T47D (cell line): ENCODE results near the gene ROBO3.

ENCODE experiments used
- DNase-seq, 2 experiments: peaks; one replicate each; pipeline versions ENCODE4 v3.0.0 to v3.0.0-alpha.2; 2011 to 2012; ENCODE audit warnings: low read depth in 1 of 2, low spot score in 1 of 2
- JUND ChIP-seq: IDR thresholded peaks from 2 replicates; pipeline ENCODE4 v1.6.1; 2012; ENCODE audit warnings: low read depth
- in situ Hi-C: cut with HindIII; loops from 2 replicates; pipeline ENCODE4 v1.10.0; 2016; ENCODE audit warnings: low sequenced_read_pairs, low pct_unique_long_range_greater_than_20kb

Gene ROBO3

DNA sequence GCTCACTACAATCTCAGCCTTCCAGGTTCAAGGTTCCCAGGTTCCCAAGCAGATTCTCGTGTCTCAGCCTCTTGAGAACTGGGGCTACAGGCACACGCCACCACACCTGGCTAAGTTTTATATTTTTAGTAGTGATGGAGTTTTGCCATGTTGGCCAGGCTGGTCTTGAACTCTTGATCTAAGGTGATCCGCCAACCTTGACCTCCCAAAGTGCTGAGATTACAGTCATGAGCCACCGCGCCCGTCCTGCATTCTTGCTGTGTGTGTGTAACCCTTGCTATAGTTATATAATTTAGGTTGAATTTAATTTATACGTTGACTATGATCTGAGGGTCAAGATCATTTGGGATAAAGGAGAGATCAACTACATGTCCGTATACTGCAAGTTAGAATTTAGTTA lies 29.3 kb upstream of the ROBO3 start:
- TF ChIP-seq JUND, result no peak
- in situ Hi-C loops, result loop anchor here (10.0 kb wide), 1 partner anchor 171 kb away; no protein-coding TSS in a partner anchor
- DNase-seq, result no peak

DNA sequence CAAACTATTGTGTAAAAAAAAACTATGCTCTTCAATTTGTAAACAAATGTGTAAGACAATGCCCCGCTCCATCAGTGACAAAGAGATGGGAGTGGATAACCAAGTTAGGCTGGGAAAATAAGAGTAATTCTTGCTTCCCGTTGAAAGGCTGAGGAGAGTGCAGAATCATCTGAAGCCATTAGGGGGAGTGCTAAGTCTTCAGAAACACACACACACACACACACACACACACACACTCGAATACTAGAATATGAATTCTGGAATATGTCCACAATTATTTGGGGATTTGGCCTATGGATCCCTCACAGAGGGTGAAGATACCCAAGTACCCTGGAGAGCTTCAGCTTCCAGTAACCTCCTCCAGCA lies 27.8 kb upstream of the ROBO3 start:
- peak; percentile 79 to 91 for DNase-seq
- no peak for TF ChIP-seq JUND
- in situ Hi-C loops, result loop anchor here (10.0 kb wide), 1 partner anchor 173 kb away; no protein-coding TSS in a partner anchor

DNA sequence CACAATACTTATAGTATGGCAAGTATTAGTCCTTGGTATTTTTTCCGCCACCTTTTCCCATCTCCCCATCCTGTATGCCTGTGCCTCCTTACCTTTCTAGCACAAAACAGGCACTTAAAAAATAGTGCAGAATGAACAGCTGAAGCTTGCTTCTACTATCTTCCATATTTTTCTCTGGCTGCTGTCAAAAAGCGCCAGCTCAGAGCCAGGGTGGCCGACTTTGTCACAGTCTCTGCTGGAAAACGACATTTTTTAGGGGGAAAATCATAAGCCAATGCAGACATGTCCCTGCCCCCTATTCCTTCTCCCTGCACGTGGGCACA lies 26.5 kb upstream of the ROBO3 start:
- TF ChIP-seq JUND, result no peak
- DNase-seq, result no peak
- in situ Hi-C loops, result loop anchor here (10.0 kb wide), 1 partner anchor 174 kb away; no protein-coding TSS in a partner anchor

DNA sequence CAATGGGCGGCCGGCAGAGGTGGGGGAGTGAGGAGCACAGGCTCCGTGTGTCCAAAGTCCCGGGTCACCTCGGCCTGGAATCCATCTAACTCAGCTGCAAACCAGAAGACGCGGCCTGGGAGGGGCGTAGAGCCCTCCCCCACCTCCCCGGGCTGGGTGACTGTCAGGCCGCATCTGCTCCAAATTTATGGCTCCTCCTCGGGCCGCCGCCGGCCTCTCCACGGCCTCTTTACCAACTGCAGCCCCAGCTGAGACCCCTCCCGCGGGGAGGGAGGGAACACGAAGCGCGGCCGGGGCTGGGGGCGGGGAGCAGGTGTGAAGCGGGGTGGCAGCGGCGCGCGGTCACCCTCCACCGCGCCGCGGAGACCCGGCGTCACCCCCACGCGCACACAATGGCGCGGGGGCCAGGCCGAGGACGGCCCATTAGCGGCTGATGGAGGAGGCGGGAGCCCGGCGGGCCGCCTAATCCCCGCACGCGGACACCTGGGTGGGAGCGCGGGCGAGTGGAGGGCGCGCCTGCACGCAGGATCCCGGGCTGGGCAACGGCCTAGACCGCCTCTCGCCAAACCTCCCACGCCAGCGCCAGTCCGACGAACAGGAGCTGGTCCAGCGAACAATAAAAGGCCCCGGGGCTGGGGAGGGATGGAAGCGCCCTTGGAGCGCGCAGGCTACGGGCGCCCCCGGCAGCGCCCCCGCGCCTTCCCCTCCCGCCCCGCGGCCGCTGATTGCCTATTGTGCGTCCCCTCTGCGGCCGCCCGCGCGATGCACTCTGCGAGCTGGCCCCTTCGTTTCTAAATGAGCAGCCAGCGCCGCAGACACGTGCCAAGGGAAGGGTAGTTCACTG lies 25.9 kb upstream of the ROBO3 start:
- DNase-seq, result no peak
- TF ChIP-seq JUND, result no peak
- in situ Hi-C loops, result loop anchor here (10.0 kb wide), 1 partner anchor 175 kb away; no protein-coding TSS in a partner anchor

DNA sequence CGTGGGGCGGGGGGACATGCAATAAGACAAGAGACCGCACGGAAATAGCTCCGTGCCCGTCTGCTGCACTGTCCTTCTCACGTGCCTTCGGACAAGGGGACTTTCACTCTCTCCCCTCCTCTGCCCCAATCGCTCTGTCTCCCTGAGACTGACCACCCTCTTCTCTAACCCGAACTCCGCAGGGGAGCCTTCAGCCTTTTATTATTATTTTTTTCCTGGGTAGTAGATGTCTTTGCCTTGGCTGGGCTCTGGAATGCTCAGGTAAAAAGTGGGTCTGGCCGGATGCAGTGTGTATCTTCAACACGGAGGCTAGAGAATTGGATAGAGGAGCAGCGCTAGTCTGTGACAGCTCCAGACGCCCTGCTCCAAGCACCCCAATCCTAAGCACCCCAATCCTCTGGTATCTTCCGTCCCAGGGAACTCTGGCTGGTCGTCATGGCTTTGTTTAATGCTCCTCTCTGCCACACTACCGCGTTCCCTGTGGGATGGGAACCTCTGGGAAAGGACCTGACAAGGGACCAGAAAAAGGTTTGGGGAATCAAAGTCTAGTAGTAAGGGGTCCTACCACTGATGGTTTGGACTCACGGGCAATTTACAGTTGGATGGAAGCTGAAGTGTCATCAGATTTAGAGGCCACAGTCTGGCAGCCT lies 25.1 kb upstream of the ROBO3 start:
- no peak for DNase-seq
- TF ChIP-seq JUND, result no peak
- in situ Hi-C loops, result loop anchor here (10.0 kb wide), 1 partner anchor 175 kb away; no protein-coding TSS in a partner anchor

DNA sequence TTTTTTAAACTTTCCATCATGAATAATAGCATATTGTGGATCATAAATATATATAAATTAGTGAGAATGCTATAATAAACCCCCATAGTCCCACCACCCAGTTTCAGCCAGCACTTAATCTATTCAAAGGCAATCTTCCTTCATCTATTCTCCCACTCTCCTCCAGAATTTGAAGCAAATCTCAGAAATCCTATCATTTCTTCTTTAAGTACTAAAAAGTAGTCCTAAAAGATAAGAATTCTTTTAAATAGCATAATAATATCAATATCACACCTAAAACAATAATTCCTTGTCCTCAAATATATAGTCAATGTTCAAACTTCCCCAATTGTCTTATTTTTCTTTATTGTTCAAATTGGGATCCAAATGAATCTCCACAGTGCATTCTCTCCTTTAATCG lies 24.6 kb upstream of the ROBO3 start:
- no peak for DNase-seq
- no peak for TF ChIP-seq JUND
- in situ Hi-C loops, result no loop called here

DNA sequence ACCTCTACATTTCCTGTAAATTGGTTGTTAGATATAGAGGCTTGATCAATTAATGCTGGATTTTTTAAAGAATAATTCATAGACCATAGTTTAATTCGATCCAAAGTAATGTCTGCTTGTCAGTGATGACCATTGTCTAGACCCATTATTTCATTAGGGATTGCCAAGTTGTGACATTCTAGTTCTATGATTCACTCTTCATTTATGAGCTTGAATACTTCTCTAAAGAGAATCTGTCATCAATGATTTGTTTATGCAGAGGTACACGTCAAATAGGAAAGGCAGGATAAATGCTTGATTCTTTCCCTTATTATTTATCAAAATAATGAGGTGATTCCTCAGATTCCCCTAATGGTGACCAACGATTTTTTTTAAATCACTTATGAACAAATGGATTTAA lies 24.0 kb upstream of the ROBO3 start:
- in situ Hi-C loops, result no loop called here
- TF ChIP-seq JUND, result no peak

DNA sequence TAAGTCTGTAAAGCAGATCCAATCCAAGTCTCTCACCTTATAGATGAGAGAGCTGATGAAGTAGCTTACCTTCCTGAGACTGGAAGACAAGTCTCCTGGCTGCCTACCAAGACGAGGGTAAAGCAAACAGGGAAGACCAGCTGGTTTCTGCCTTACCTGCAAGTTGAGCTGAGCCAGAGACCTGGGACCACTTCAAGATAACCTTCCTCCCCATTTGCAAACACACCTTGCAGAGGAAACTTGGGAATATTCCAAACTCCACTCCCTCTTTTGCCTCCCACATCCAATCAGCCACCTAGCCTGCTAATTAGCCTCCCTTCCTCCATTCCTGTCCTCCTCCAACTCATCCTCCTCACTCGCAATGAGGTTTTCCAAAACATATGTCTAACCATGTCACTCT lies 23.4 kb upstream of the ROBO3 start:
- in situ Hi-C loops, result no loop called here
- no peak for DNase-seq
- TF ChIP-seq JUND, result no peak

More for the DNA sequence above, 24.0 kb upstream of the ROBO3 start:
- no peak for DNase-seq

DNA sequence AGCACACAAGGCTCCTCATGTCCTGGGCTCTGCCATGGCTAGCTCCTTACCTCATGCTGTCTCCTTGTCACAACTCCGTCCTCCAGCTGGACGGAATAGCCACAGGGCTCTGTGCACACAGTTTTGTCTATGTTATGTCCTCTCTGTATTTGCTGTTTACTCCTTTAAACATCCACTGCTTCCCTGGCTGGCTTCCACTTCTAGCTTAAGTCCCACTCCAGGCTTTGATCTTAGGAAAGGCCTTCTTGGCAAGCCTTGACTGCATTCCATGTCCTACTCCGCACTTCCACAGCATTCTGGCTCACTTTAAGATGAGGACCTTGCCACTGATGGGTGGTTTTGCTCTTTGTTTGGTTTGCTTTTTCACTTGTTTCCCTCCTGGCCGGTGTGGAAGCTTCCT lies 22.9 kb upstream of the ROBO3 start:
- in situ Hi-C loops, result no loop called here
- peak in 1 of 2 experiments; percentile 48 for DNase-seq
- TF ChIP-seq JUND, result no peak

DNA sequence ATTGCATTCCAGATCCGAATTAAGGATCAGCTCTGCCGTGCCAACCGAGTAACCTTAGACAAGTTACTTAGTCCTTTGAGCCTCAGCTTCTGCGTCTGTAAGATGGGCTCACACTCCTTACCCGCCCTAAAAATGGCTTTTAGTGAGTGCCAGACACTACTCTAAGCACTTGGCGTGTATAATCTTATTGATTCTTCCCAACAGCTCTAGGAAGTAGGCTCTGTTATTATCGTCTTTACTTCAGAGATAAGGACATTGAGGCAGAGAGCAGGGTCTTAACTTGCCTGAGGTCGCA lies 21.7 kb upstream of the ROBO3 start:
- TF ChIP-seq JUND, result no peak
- no peak for DNase-seq
- in situ Hi-C loops, result no loop called here

DNA sequence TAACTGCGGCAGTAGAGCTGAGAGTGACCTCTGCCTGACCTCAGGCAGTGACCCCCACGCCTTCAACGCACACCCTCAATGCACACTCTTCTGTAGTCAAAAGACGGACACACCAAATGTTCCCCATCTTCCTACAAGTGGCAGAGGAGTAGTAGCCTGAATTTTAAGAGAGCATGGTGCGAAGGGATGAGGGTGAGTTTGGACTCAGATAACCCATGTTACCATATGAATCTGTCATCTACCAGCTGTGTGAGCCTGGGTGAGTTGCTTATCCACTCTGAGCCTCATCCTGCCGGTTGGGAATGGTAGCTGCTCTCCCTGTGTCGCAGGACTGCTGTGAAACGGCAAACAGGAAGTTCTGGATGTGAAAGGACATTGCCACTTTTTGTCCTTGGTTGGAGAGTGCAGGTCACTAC lies 20.6 kb upstream of the ROBO3 start:
- TF ChIP-seq JUND, result no peak
- in situ Hi-C loops, result no loop called here
- DNase-seq, result no peak

DNA sequence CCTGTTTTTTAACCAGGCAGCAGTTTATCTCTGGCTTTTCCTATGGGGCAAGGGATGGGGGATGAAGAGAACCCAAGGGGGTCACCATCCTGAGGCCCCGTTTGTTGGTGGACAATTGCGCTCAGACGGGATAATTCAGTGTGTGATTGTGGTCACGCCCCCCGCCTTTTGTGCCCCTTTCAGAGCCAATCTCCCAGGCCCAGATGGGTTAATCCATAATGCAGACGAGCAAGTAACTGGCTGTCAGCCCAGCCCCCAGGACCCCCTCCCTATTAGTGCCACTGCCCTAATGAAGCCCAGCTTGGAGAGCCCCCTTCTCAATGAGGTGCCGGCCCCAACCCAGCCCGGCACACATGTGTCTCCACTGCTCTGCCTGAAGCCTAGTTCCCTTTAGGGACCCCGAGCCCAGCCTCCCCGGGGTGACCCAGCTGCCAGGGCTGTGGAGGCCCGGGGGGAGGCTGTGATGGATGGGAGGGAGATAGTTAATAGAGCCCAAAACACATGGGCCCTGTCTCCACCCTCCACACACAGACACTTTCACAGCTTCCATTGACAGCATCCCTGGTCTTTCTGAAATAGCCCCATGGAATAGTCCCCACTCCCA lies 19.1 kb upstream of the ROBO3 start:
- TF ChIP-seq JUND, result no peak
- in situ Hi-C loops, result no loop called here
- no peak for DNase-seq

DNA sequence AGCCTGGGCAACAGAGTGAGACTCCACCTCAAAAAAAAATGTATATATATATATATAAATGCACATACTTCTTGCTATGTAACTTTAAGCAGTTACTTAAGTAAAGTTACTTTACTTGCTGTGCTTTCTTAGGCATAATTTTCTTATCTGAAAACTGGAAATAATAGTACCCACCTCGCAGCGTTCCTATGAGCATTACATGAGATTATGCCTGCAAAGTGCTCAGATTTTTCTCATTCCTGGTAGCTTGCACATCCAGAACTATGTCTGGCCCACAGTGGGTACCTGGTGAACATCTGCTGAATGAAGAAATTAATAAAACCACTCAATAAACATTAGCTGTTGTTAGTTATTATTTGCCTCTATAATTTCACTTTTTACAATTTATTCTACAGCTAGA lies 6.1 kb upstream of the ROBO3 start:
- TF ChIP-seq JUND, result no peak
- DNase-seq, result no peak
- in situ Hi-C loops, result no loop called here
